ENCODE data around the gene SEC61A2. TPM values are rescaled to one million over a fixed set of nuclear protein-coding genes. Genes with fewer than 3 reads are reported as not detected.

Gene SEC61A2
- polyA plus RNA-seq, 1 of the 3 experiments (the other 2 are of a cell fraction), result 11.9 TPM

GRCh38 chr10:12081470-12081869 lies 48.0 kb upstream of the SEC61A2 start:
- DNase-seq, result no peak
- 92% methylated on average over 7 of the region's 8 CpGs for WGBS (ENCODE audit: low lambda C conversion rate)
- Histone ChIP-seq H3K4me1 (ENCODE audit: control insufficient read depth in 1 of 2, insufficient read depth in 2 of 2, low read depth in 1 of 2, low read length in 1 of 2) (no peaks in the 10 kb centered on the region), H3K9me2 (no peaks in the 10 kb centered on the region), H3K79me2 (ENCODE audit: insufficient read depth) (peaks cover 13% of the 10 kb centered on the region; the same call in 1 of the 2 replicates), H4K20me1 (ENCODE audit: insufficient read depth) (no peaks in the 10 kb centered on the region), H3K36me3 (replicated peaks in 1 of 2; ENCODE audit: control insufficient read depth in 1 of 2, insufficient read depth in 2 of 2, low read length in 1 of 2) (peaks cover 0 to 20% of the 10 kb centered on the region in 2 experiments), H3K9ac (no peak overlapping the region), H3K4me2 (no peak overlapping the region), H3K27me3 (ENCODE audit: insufficient read depth) (no peaks in the 10 kb centered on the region), H3K27ac (ENCODE audit: low read depth in 2 of 2, low read length in 1 of 2) (peak overlapping the region in 1 of 2 experiments; percentile 59; a peak in 1 of 4 replicates), H3F3A (replicated peaks; ENCODE audit: insufficient read depth) (peaks cover 6% of the 10 kb centered on the region), H3K4me3 (ENCODE audit: low read depth in 2 of 2, low read length in 1 of 2) (no peak overlapping the region), H2AFZ (ENCODE audit: low read depth) (no peak overlapping the region), H3K9me3 (no peaks in the 10 kb centered on the region)
- CTCF ChIA-PET, result interaction anchor here (1.1 kb wide), 1 partner anchor 95 kb away, joined by 3 read pairs; no protein-coding TSS in a partner anchor
- POLR2A ChIA-PET, result no interaction called here
- TF ChIP-seq POLR2AphosphoS5 (IDR thresholded peaks at IDR 0.05; ENCODE audit: low read depth, low read length), result no peak
- no peak for TF ChIP-seq CTCF (IDR thresholded peaks at IDR 0.05)
- no peak for TF ChIP-seq NFIC (IDR thresholded peaks at IDR 0.05; ENCODE audit: borderline replicate concordance)
- TF ChIP-seq CHD2 (IDR thresholded peaks at IDR 0.05; ENCODE audit: low read length, partially characterized antibody), result no peak
- no peak for TF ChIP-seq USF2 (IDR thresholded peaks at IDR 0.05; ENCODE audit: borderline replicate concordance, low read depth, low read length)
- TF ChIP-seq USF1 (IDR thresholded peaks at IDR 0.05; ENCODE audit: borderline replicate concordance, low read depth), result no peak
- TF ChIP-seq NRF1 (IDR thresholded peaks at IDR 0.05; ENCODE audit: low read depth, low read length), result no peak
- TF ChIP-seq JUND (IDR thresholded peaks at IDR 0.05), result no peak
- no peak for TF ChIP-seq FOXM1 (IDR thresholded peaks at IDR 0.05; ENCODE audit: low read depth)
- TF ChIP-seq ZBTB33 (IDR thresholded peaks at IDR 0.05; ENCODE audit: borderline replicate concordance, low read depth), result no peak
- no peak for TF ChIP-seq RFX5 (IDR thresholded peaks at IDR 0.05; ENCODE audit: low read length)
- TF ChIP-seq TAF1 (IDR thresholded peaks at IDR 0.05; ENCODE audit: borderline replicate concordance, low read depth, low read length), result no peak
- TF ChIP-seq YY1 (IDR thresholded peaks at IDR 0.05; ENCODE audit: low read depth), result no peak
- no peak for TF ChIP-seq FOXJ3 (CRISPR knock-in tag; IDR thresholded peaks at IDR 0.05)
- no peak for TF ChIP-seq REST (IDR thresholded peaks at IDR 0.05; ENCODE audit: low read depth, low read length)
- no peak for TF ChIP-seq TEAD4 (IDR thresholded peaks at IDR 0.05; ENCODE audit: borderline replicate concordance, insufficient read depth)
- TF ChIP-seq RAD21 (IDR thresholded peaks at IDR 0.05; ENCODE audit: low read length), result no peak
- TF ChIP-seq EZH2phosphoT487 (IDR thresholded peaks at IDR 0.05; ENCODE audit: borderline replicate concordance, low read depth), result no peak
- TF ChIP-seq MEF2A (IDR thresholded peaks at IDR 0.05; ENCODE audit: borderline replicate concordance, low read depth), result no peak
